Lower leg skin (tissue), 3 donors: ENCODE data around the gene GALNT7.

ENCODE experiments used
- POLR2A ChIP-seq, 2 donors: fragments of 450-650 bp; IDR thresholded peaks; one replicate each; pipeline ENCODE4 v1.6.1; 2016 to 2017; ENCODE audit warnings: antibody characterized with exemption in 2 of 2, mild to moderate bottlenecking in 1 of 2, moderate library complexity in 1 of 2
- TF ChIP-seq, protein P1 (sequence below), 3 donors: fragments of 450-650 bp; IDR thresholded peaks; one replicate each; pipeline ENCODE4 v1.5.1; 2016; ENCODE audit warnings: antibody characterized with exemption in 3 of 3, mild to moderate bottlenecking in 3 of 3, moderate library complexity in 2 of 3

DNA sequence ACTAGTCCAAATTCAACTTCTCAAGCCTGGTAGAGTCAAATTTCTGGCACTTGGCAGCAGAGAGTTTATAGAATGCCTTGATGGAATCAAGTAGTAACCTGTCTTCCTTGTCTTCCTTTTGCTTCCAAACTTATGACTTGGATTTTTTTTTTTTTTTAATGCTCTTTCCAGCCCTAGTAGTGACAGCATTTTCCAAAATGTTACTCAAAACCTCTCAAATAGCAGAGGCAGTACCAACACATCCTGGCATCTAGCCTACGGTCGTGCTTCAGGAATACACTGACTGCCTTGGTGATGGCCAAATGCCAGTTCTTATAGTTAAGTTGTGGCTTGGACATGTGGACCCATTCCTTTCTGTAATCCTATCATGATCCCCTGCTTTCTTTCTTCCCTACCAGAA, 46.0 kb downstream of the GALNT7 start:
- no peak for TF ChIP-seq POLR2A (IDR thresholded peaks at IDR 0.05)
- TF ChIP-seq, protein P1, sequence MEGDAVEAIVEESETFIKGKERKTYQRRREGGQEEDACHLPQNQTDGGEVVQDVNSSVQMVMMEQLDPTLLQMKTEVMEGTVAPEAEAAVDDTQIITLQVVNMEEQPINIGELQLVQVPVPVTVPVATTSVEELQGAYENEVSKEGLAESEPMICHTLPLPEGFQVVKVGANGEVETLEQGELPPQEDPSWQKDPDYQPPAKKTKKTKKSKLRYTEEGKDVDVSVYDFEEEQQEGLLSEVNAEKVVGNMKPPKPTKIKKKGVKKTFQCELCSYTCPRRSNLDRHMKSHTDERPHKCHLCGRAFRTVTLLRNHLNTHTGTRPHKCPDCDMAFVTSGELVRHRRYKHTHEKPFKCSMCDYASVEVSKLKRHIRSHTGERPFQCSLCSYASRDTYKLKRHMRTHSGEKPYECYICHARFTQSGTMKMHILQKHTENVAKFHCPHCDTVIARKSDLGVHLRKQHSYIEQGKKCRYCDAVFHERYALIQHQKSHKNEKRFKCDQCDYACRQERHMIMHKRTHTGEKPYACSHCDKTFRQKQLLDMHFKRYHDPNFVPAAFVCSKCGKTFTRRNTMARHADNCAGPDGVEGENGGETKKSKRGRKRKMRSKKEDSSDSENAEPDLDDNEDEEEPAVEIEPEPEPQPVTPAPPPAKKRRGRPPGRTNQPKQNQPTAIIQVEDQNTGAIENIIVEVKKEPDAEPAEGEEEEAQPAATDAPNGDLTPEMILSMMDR (IDR thresholded peaks at IDR 0.05), result no peak
